GM21786 (cell line): ENCODE measurements around the gene FRAT2.

Source experiments
- ATAC-seq: cut with Tn5 transposase; IDR thresholded peaks from one replicate; pipeline ENCODE4 v1.9.1; 2021; ENCODE audit not compliant: unreplicated experiment

The FRAT2 gene, protein sequence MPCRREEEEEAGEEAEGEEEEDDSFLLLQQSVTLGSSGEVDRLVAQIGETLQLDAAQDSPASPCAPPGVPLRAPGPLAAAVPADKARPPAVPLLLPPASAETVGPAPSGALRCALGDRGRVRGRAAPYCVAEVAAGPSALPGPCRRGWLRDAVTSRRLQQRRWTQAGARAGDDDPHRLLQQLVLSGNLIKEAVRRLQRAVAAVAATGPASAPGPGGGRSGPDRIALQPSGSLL

DNA sequence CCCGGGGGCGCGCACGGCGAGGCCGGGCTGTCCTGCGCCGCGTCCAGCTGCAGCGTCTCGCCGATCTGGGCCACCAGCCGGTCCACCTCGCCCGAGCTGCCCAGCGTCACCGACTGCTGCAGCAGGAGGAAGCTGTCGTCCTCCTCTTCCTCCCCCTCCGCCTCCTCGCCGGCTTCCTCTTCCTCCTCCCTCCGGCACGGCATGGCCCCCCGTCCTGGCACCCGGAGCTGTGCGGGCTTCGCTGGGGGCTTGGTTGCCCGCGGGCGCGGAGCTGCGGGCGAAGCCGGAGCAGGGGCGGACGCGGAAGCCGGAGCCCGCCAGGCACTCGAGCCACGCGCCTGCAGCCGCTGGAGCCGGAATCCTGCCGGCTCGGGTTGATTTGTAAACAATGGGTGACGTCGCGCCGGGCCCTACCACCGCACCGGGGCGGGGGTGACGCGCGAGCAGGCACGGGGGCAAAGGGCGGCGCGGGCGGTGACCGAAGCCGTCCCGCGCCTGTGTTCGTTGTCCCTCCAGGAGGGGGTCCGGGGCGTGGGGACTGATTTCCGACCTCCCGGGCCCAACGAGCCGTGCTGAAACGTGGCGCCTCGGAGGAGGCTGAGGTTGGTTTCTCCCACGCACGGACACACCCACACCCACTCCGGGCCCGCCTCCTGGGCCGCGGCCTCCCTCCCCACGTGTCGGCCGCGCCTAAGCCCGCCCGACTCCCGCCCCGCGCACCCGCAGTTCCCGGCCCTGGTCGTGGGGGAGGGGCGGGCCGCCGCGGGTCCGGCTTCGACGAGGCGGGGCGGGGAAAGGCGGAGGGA, at the start of gene FRAT2:
FRAT2 (minus strand) TSS at position 360 of the 806 bp plus-strand sequence; CDS start at position 203, 157 bp downstream.
- peak; percentile 82 for ATAC-seq

DNA sequence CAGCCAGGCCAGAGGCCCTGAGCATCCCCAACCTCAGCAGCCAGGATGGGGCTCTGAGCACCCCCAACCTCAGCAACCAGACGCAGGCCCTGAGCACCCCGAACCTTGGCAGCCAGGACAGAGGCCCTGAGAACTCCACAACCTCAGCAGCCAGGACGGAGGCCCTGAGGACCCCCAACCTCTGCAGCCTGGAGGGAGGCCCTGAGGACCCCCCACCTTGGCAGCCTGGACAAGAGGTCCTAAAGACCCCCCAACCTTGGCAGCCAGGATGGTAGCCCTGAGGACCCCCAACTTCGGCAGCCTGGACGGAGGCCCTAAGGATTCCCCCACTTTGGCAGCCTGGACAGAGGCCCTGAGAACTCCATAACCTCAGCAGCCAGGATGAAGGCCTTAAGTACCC, 49.6 kb upstream of the FRAT2 start:
- no peak for ATAC-seq

DNA sequence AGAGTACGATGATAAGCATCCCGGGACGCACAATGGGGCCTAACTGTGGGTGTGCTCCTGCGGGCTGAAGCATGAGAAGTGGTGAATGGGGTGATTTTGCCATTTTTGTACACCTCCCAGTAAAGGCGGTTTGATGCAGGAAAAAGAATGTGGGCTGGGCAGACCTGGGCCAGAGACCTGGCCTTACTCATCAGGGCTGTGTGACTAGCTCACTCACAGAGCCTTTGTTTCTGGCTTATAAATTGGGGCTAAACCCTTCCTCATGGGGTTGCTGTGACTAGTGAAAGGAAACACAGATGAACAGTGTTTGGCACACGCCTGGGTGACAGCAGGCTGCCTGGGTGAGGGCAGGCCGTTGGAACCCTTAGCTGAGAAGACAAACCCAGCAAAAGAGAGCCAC, 48.6 kb upstream of the FRAT2 start:
- ATAC-seq, result no peak

DNA sequence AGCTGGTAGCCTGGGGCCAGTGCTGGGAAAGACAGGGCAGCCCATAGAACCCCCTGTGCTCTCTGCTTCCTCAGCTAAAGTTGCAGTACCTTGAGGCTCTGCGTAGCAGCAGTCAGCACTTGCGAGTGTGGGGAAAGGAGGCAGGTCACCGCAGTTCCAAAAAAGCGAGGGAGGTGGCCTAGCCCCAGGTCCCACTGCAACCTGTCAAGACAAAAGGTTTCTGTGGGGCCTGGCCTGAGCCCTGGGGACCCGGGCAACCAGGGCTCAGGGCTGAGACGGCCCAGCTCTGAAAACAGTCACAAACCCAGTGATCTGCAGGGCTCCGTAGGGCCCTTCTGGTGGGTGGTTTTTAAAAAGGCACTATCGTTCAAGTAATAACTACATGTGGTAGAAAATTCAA, 47.1 kb upstream of the FRAT2 start:
- ATAC-seq, result no peak

DNA sequence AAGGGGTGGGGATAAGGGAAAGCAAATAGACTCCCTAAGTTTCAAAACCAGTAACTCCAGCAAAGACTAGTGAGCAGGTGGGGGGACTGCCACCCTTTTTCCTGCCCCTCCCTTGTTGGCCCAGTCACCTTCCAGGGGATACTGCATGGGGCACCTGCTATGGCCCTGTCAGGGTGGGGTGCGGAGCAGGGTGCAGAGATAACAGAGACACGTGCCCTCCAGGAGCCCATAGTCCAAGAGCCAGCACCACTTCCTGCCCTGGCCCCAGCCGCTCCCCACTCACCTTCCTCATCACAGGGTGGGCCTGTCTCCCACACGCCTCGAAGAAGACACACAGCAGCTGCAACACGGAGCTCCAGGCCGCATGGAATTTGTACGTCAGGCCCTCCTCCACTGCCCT, 46.0 kb upstream of the FRAT2 start:
- ATAC-seq, result no peak

DNA sequence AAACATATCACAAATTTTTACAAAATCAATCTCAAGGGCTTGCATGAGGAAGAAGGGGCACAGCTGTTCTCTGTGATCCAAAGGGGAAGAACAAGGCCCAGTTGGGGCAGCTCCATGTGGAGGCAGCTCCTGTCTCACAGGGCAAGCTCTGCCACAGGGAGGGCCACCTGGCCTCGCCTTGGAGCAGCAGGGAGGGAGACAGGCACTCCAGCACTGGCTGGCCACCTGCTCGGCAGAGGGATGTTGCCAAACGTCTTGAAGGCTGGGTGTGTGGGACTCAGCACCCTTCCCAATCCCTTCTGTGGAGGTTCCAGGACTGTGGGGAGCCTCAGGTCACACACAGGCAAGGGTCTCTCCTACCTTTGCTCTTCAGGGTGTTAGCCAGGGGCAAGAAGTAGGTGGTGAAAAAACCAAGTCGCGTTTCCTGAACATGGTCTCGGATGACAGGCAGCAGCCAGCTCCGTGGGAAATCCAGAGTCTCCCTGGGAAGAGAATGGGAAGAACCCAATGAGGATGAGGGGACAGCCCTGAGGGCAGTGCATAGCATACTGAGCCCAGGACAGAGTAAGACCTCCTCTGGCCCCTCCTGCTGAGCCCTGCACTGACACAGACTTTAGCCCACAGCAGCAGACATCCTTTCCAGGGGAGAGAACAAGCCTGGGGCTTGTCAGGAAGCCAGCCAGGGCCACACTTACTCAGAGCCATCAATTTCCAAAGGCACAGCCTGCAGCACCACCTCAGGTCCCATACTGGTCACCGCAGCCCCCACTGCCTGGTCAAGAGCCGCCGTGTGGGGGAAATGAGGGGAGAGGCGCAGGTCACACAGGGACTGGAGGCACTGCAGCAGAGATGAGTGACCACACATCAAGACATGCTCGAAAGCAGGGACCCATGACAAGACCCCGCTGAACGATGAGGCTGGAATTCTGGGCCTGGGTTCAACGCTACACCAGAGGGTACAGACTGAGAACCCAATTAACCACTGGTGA, 44.7 kb upstream of the FRAT2 start:
- ATAC-seq, result no peak

DNA sequence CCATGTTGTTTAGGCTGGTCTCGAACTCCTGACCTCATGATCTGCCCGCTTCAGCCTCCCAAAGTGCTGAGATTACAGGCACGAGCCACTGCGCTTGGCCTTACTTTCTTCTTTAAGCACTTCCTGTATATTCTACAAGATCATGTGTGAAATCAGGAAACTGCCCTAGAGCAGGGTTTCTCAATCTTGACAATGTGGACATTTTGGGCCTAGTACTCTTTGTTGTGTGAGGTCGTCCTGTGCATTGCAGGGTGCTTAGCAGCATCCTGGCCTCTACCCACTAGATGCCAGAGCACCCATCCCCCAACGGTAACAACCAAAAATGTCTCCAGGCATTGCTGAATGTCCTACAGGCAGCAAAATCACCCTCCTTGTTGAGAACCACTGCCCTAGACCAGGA, 41.9 kb upstream of the FRAT2 start:
- no peak for ATAC-seq

DNA sequence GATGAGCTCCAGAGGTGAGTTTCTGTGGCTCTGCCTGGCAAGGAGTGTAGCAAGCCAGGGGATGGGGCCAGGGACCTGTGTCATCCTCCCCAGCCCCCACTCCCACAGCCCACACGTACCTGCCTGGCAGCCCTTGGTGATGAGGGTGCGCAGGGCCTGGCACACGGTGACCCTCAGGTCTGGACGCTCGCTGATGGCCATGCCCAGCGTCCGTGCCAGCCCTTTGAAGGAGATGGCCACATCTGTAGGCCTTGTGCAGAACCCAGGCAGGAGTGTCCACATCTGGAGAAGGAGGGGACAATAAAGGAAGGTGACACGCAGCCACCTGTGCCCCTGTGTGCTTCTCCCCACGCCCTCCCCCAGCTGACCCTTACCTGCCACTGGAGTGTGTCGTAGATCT, 38.9 kb upstream of the FRAT2 start:
- ATAC-seq, result no peak

DNA sequence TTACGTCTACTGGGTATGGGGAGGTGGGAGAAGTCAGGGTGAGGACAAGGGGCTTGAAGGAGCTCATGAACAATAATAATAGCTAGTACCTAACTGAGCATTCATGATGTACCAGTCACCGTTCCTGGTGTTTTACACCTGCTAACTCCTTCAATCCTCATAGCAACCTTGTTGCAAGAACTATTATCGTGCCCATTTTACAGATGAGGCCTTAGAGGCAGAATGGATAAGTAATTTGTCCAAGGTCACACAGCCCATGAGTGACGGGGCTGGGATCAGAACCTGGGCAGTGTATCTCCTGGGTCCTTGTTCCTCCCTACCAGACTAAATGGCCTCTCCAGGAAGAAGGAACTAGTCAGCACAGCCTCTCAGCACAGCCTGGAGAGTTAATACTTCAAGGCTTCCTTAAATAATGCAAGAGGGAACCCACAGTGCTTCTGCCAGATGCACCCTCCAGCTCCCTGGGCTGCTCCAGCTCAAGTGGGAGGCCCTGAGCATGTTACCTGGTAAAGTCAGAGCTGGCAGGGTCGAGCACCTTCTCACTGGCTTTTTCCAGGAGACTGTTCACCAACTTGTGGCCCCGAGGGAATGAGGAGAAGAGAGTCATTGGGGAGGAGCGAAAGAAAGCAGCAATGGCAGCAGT, 37.8 kb upstream of the FRAT2 start:
- ATAC-seq, result no peak

DNA sequence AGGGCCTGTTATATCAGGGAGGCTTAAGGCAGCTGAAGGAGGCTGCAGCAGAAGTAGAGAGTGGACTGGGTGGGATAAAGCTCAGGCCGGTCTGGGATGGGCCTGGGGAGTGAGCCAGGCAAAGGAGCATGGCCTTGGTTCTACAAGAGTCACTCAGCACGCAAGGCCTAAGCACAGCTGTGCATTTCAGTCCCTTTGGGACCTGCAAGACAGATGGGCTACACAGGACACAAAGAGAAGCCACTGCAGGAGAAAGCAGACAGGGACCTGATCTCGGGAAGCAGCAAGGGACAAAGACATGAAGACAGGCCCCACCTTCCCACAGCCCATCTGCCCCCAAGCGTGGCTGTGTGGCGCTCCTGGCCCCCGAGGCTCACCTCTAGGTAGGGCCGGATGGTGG, 37.2 kb upstream of the FRAT2 start:
- no peak for ATAC-seq

DNA sequence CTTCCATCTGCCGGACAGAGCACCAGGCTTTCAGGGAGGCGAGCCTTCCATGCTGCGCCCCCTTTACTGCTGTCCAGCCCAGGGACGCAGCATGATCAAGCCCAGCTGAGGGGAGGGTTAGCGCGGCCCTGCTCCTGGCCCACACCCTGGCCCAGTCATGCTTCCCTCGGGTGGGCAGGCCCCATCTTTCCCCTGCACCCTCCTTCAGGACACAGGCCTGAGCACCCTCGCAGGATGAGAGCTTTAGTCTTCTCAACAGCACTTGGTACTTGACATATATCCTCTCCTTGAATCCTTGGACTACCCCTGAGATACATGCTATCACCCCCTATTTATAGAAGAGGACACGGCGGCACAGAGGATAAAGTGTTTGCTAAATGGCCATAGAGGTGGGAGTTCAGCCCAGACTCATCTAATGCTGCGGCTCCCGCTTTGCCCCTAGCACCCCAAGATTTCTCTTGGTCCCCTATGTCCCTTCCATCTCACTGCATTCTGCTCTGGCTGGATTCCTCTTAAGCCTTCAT, 32.7 kb upstream of the FRAT2 start:
- no peak for ATAC-seq

DNA sequence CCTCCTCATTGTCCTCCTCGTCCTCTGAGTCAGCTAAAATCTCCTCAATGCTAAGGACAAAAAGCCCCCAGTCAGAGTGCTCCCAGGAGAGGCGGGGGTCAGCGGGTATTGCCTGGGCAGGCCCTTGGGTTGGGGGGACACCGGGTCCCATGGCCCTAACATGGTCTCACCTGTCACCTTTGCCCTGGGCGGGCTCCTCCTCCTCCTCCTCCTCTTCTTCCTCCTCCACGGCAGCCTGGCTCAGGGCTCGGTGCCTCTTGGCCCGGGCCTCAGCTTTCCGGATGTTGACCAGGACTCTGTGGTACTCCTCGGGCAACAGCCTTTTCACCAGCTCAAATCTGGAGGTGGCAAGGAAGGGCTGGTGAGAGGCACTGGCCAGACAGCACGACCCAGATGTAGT, 32.0 kb upstream of the FRAT2 start:
- no peak for ATAC-seq

DNA sequence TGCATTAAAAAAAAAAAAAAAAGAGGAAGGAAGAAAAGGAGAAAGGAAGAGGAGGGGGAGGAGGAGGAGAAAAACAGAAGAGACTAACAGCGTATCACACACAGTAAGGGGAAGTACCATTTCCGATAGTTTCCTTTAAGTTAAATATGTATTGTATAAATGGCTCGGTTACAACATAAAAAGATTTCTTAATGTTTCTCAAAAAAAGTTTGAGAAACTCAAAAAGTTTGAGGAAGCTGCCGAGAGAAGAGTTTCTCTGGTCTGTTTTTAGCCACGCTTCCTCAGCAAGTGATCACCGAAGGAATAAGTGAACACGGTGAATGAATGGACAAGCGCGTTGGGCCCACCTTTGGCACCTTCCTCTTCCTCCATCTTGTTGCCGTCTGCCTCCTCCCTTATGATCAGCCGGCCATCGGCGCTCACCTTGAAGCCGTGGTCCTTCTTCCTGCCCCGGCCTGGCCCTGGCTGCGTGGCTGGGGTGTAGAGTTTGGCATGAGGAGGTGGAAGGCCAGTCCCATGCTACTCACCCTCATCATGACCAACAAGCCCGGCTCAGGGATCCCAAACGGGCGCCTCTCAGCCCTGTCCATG, 31.3 kb upstream of the FRAT2 start:
- no peak for ATAC-seq

DNA sequence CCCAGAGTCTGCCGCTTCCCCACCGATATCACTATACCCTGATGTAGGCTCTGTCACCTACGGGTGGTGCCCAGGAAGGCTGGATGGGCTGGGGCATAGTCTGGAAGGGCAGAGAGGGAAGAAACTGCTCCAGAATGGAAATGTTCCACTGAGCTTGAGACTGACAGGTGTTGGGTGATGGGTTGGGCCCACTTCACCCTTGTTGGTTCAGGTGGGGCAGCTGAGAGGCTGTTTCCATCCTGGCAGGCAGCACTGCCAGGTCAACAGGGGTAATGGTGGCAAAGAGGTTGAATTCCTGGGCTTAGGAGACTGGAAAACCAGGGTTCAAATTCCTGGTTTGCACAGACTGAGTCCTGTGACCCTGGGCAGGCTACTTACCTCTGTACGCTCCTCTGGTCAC, 28.5 kb upstream of the FRAT2 start:
- ATAC-seq, result no peak

DNA sequence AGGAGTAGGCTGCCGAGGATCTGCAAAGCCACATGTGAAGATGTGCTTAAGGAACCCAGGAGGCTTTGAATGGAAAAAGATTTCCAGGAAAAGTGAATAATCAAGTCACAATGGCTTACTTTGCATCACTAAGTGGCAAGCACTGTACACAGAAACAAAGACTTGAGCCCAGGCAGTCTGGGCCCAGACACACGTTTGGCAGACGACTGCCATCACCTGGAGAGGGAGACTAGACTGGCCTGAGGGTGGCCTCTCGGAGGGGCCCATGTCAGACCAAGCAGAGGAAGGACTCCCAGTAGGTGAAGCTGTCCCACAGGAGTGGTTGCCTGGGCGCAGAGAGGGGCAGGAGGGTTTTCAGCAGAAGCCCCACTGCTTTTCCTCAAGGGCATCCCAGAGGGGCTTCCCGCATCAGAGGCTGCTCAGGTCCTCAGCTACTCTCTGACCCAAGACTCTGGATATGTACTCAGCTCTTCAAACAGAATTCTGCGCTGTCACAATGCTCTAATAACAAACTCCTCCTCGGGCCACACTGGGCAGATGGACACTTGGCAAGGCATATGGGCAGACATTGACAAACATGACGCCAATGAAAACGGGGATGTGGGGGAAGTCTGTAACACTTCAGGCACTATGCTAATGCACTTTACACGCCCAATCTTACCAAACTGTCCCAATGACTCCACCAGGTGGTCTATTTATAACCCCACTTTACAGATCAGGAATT, 27.9 kb upstream of the FRAT2 start:
- no peak for ATAC-seq

DNA sequence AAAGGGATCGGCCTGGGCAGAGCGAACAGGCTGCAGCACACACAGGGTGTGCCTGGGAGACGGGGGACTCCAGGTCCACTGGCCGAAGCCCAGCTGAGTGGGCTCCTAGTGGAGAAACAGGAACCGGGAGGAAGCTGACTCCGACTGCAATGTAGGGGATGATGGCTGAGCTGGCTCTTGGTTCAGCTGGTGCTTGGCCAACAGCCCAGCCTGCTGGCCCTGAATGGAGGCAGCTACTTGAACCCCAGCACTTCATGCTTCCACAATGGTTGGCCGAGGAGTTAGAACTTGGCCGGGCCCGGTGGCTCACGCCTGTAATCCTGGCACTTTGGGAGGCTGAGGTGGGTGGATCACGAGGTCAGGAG, 27.0 kb upstream of the FRAT2 start:
- no peak for ATAC-seq

DNA sequence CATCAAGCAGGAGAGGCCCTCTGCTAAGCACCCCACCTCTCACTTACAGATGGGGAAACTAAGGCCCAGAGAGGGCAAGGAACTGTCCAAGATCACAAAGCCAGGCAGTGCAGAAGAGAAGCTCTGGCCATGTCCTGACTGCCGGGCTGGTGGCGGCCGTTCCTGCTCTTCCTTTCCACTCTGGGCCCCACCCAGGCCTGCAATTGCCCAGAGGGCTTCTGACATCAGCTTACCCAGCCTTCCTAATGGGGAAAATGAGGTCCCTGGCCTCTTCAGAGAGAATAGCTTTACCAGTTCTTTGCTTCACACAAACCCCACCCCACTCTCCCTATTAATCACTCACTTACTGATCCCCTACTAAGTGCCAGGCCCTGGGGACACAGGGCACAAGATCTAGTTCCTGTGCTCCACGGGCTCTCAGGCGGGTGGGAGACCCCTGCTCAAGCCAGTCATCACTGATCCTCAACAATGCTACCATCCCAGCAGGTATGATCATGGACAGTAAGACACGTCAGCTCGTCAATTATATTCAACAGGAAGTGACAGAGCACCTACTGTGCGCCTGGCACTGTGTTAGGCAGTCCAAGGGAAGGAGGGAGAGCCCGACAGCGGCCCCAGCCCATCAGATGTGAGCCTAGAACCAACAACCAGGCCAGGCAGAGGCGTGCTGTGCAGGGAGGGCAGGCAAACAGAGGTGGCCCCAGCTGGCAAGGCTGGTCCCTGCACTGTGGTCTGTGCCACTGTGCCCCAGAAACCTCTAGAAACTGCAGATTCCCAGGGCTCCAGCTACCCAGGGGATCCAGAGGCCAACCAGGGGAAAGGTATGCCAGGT, 26.4 kb upstream of the FRAT2 start:
- no peak for ATAC-seq

DNA sequence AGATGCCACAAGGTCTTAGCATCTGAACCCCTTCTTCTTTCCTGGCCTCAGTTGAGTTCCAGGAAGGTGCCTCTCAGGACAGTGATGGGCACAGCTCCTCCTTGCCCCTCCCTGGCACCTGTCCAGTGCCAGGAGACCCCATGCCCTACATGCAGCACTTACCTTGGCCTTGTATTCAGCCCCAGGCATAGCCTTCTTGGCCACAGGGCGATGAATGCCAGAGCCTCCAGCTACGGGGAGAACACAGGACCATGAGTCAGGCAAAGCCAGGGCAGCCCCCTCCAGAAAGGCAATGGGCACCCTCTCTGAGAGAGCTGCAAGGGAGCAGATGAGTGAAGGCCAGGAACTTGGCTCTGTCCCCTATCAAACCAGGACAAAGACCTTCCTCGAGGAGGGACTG, 24.3 kb upstream of the FRAT2 start:
- ATAC-seq, result no peak

DNA sequence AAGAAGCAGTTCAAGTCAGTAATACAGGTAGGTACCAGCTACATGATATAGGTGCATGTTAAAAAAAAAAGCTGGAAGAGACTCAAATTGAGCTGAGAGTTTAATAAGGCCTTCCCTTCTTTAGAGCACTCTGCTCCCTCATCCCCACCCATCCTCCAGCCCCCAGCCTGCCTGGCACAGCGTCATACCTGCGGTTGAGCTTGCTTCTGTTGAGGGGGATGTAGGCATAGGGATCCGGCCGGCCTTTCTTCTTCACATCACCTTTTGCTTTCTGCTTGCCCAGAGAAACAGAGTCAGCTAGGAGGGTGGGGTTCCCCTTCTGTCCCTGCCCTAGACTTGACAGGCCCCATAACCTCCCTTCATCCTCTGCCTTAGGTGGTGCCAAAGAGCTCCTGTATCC, 23.8 kb upstream of the FRAT2 start:
- ATAC-seq, result no peak
